Dermis blood vessel endothelial cell (primary cell): ENCODE measurements around the gene CNTRL. TPM values are rescaled to one million over a fixed set of nuclear protein-coding genes. Genes with fewer than 3 reads are reported as not detected.
"Not testable (repeated sequence)": the region's sequence is repeated elsewhere in the genome, so short reads cannot be mapped to it uniquely, and the experiment has no call there.

Experiments
- DNase-seq: peaks from one replicate; pipeline ENCODE4 v3.0.0; 2010
- total RNA-seq: library from RNA; depleted of rRNA; stranded (reverse); fragments of >200 nt; gene quantifications from 2 replicates; pipeline ENCODE4 v1.2.3, GENCODE V29; 2014

Gene CNTRL, protein sequence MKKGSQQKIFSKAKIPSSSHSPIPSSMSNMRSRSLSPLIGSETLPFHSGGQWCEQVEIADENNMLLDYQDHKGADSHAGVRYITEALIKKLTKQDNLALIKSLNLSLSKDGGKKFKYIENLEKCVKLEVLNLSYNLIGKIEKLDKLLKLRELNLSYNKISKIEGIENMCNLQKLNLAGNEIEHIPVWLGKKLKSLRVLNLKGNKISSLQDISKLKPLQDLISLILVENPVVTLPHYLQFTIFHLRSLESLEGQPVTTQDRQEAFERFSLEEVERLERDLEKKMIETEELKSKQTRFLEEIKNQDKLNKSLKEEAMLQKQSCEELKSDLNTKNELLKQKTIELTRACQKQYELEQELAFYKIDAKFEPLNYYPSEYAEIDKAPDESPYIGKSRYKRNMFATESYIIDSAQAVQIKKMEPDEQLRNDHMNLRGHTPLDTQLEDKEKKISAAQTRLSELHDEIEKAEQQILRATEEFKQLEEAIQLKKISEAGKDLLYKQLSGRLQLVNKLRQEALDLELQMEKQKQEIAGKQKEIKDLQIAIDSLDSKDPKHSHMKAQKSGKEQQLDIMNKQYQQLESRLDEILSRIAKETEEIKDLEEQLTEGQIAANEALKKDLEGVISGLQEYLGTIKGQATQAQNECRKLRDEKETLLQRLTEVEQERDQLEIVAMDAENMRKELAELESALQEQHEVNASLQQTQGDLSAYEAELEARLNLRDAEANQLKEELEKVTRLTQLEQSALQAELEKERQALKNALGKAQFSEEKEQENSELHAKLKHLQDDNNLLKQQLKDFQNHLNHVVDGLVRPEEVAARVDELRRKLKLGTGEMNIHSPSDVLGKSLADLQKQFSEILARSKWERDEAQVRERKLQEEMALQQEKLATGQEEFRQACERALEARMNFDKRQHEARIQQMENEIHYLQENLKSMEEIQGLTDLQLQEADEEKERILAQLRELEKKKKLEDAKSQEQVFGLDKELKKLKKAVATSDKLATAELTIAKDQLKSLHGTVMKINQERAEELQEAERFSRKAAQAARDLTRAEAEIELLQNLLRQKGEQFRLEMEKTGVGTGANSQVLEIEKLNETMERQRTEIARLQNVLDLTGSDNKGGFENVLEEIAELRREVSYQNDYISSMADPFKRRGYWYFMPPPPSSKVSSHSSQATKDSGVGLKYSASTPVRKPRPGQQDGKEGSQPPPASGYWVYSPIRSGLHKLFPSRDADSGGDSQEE (N-terminal part only)
- 15.1 and 22.0 TPM in 2 replicates for total RNA-seq

DNA sequence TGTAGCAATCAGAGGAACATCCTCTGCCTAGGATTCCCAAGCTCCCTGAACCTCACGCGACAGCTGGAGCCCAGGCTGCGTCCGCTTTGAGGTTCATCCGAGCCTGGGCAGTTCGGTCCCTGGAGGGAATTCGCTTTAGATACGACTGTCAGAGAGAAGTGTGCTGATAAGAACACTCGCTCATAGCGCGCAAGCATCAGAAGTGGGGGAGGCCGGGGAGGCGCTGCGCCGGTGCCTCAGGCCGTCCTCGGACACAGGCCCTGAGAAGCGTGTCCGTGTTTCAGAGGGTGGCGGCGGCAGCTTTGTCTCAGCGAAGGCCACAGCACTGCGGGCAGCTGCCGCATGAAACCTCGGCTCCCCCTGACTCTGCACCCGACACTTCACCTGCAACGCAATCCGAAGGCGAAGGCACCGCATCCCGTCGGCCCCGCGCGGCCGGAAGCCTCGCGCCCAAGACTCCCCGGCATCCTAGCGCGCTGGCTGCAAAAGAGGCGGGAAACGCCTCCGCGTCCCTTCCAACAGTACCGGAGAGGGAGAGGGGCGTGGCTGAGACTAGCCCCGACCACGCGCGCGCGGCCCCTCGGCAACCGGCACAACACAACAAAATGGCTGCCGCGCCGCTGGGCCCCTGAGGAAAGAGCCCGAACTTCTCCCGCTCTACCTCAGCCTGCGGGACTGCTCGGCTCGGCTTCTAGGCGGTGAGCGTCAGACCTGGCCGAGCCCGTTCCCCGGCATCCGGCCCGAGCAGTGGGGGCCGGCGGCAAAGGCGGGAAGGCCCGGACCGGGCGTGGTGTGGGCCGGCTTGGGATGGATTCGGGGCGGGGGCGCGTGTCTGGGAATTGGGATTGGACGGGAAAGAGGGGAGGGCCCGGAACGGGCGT lies at the start of gene CNTRL:
Gene CNTRL, plus strand, starts transcription at position 586 of the 881 bp plus-strand sequence. CDS start 13,372 bp downstream, outside the sequence.
- peak; percentile 88 for DNase-seq

DNA sequence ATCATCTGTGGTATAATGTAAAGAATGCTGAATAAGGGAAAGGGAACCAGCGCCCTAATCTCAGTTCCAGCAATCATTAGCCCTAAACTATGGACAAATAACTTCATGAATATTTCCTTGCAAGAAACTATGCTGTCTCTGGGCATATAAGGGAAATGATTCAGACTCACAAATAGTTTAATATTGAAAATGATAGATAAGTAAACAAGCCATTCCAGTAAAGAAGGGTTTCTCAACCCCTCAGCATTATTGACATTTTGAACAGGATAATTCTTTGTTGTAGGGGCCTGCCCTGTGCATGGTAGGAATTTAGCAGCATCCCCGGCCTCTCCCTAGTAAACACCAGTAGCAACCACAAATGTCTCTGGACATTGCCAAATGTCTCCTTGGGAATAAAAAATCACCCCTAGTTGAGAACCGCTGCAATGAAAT lies 48.5 kb upstream of the CNTRL start:
- no peak for DNase-seq

DNA sequence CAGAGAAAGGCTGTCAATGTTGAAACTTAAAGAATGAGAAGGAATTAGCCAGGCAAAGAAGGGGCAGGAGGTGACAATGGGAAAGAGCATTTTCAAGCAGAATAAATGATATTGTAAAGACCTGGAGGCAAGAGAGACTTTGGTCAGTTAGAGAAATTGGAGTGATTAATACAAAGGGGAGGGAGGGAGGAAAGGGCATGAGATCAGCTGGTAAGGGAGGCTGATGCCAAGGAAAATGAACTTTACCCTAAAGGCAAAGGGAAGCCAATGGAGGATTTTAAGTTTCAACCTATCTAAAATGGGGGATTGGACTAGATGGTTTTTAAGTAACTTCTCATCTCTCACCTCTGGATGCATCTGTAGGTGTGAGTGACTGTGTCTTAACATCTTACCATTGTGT lies 48.0 kb upstream of the CNTRL start:
- DNase-seq: no peak

DNA sequence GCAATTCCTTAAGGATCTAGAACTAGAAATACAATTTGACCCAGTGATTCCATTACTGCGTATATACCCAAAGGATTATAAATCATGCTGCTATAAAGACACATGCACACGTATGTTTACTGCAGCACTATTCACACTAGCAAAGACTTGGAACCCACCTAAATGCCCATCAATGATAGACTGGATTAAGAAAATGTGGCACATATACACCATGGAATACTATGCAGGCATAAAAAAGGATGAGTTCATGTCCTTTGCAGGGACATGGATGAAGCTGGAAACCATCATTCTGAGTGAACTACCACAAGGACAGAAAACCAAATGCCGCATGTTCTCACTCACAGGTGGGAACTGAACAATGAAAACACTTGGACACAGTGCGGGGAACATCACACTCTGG lies 46.5 kb upstream of the CNTRL start:
- not testable (repeated sequence) for DNase-seq

DNA sequence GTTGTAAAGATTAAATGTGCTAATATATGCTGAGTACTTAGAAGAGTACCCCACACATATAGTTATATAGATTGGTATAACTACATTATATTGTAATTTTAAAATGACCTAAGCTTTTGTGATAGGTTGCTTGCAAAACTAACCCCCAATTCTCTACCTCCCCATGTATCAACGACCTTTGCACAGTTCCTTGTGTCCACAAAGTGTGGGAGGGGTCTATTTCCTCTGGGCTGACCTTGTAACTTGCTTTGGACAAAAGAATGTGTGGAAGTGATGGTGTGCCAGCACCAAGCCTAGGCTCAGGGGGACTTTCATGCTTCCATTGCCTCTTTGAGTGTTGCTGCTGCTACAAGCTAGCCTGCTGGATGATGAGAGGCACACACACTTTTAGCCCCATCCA lies 45.3 kb upstream of the CNTRL start:
- DNase-seq: no peak

DNA sequence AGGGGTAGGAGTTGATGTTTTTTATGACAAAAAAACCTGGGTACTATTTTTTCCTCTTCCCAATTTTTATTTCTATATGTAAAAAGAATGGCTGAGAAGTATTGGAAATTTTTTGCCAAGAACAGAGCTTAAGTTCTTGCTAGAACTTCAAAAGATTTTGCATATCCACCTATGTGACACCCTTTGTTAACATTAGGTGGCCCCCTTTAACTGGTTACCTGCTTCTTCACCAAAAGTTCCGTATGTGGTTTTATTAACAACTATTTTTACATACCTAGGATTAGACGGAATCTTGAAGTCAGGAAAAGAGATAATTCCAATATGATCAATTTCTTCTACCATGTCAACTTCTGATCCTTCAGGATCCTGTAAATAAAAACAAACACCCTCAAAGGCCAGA lies 40.2 kb upstream of the CNTRL start:
- DNase-seq: no peak

DNA sequence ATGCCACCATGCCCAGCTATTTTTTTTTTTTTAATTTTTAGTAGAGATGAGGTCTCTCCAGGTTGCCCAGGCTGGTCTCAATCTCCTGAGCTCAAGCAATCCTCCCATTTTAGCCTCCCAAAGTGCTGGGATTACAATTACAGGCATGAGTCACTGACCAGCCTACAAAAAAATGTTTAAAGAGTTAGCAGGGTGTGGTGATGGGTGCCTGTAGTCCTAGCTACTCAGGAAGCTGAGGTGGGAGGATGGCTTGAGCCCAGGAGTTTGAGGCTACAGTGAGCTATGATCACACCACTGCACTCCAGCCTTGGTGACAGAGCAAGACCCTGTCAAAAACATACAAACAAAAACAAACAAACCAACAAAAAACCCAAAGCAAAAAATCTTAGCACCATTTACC lies 39.0 kb upstream of the CNTRL start:
- DNase-seq: not testable (repeated sequence)

DNA sequence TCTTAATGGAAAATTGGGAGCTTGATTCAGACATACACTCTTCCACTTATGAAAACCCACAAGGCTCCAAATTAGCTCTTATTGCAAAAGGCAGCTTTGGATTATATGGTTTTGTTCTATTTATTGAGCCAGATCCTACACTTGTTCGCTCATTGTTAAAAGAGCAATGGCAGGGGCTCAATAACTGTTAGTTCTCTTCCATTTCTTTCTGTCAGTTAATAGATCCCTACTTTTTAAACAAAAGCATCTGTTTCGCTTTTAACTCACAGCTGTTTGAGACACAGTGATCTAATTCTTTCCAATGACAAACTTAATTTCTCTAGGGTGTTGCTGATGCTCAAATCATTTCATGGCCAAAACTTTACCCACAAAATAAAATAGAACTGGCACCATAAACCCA lies 36.4 kb upstream of the CNTRL start:
- no peak for DNase-seq

DNA sequence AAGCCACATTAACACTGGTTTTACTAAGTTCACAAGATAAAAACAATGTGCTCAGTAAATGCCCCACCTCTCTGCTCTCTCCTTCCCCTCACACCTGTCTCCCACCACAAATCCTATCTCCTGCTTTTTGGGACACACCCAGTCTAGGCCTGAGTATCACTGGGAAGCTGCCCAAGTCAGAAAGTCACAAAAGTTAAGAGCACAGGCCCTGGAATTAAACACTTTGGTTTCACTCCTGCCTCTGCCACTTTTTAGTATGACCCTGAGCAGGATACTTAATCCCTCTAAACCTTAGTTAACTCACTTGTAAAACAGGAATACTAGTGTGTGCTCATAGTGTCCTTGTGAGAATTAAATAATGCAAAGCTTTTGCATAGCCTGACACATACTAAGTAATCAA lies 36.0 kb upstream of the CNTRL start:
- no peak for DNase-seq

DNA sequence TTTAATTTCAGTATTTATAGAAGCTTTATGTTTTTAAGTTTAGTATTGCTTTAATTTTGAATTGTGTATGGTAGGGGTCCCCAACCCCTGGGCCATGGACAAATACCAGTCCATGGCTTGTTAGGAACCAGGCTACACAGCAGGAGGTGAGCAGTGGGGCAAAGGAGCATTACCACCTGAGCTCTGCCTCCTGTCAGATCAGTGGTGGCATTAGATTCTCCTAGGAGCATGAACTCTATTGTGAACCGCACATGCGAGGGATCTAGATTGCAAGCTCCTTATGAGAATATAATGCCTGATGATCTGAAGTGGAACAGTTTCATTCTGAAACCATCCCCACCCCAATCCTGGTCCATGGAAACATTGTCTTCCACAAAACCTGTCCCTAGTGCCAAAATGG lies 26.6 kb upstream of the CNTRL start:
- no peak for DNase-seq

DNA sequence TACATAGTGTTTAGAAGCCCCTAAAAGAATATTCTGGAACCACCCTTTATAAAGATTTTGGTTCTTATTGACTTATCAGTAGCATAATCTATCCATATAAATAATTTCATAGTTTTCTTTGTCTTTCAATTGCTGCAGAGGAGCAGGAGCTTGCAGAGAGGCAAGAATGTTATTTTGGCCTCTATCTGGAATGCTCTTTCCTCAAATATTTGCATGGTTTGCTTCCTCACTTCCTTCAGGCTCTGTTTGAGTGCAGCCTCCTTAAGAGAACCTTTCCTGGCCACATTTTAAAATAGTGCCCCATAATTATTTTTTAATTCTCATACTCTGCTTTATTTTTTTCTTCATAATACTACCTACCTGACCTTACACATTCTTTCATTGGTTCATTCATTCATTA lies 26.1 kb upstream of the CNTRL start:
- DNase-seq: no peak

DNA sequence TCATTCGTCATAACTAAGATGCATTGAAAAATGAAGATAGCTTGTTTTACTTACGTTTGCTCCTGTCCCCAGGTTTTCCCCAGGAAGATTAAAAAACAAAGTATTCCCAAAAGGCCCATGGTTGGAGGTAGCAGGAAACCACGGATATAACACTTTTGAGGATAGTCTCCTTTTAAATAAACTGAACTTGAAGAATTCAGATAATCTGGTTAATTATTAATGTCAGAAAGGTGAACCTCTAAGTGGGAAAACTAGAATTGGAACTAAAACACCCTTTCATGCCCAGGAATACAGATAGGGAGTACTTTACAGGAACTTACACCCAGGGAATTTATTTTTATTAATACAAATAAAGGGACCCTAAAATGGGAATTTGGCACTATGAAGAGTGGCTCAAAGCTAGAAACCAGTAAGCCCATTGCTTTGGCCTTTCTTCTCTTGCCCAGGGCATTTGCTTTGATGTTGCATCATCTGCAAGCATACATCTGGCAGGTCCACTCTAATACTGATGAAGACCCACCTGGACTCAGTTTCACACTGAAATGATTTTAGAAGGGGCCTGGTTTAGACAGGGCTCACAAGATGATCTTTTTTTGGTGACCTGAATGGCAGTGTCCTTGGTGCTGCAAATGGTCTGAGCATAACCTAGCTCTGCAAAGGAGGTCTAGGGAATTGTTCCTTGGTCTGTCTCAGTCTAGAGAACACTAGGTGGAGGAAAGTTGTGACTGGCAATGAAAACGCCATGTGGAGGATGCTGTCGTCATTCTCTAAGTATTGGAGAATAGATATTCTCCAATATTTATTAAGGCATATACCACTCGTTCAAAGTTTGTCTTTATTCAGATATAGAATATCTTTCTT lies 24.4 kb upstream of the CNTRL start, which contains the start of gene C5:
Gene C5, minus strand, starts transcription at position 148 of the 861 bp plus-strand sequence. Its CDS starts 29 bp downstream, at position 119.
- DNase-seq: no peak

DNA sequence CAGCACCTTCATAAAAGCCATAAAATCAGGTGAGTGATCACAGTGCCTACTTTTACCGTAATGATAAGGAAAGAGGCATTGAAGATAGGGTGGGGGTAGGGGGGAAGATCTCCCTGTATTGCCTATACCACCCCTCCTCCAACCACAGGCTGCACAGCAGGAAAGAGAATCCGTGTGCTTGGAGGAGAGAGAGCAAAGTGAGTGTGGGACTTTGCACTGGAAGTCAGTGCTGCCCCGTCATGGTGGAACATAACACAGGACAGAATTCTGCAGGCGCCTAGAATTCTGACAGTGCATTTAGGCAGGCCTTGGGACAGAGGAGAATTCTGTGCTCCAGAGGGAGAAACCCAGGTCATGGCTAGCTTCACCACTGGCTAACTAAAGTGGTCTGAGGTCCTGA lies 21.2 kb upstream of the CNTRL start:
- no peak for DNase-seq

DNA sequence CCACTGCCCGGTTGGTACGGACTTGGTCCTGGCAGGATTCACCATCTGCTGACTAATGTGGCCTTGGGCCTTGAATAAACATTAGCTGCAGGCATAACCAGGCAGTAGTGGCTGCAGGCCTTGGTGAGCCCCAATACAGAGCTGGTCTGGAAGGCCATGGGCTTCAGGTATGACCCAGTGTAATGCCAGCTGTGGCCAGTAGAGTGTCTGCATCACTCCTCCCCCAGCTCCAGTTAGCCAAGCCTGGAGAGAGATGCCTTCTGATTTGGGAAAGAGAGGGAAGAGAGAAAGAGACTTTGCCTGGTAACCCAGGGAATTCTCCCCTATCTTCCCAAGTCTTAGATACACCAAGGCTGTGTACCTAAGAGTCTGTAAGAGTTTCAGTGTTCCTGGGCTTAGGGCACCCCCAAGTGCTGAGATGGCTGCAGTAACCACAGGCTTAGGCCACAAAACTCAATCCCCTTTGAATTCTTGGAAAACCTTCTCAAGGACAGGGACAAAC lies 19.1 kb upstream of the CNTRL start:
- DNase-seq: no peak

DNA sequence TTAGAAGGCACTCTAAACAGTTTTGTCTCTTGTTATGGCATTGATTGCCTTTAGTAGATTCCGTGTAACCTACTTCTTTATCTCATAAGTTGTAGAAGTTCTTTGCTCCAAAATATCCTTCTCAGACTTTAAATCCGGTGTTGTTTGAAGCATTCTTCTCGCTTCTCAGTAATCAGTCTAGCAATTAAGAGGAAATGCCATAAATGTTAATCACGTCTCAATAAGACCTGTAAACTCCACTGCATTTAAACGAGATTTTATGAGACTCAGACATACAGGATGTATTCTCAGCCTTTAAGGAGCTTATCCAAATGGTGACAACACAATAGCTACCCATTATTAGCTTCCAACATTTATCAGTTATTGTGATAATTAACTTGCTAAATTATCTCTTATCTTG lies 16.9 kb upstream of the CNTRL start:
- peak; percentile 50 for DNase-seq

DNA sequence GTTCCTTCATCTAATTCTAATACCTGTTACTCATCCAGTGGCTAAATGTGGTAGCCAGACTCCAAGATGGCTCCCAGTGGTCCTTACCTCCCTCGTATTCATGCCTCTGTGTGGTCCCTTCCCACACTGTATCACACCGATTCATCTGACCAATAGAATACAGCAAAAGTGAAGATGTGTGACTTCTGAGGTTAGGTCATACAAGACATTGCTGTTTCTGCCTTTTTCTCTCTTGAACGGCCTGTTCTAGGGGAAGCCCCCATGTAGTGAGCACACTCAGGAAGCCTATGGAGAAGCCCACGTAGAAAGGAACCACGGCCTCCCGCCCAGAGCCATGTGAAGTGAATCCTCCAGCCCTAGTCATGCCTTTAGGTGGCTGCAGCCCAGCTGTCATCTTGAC lies 15.2 kb upstream of the CNTRL start:
- DNase-seq: no peak

DNA sequence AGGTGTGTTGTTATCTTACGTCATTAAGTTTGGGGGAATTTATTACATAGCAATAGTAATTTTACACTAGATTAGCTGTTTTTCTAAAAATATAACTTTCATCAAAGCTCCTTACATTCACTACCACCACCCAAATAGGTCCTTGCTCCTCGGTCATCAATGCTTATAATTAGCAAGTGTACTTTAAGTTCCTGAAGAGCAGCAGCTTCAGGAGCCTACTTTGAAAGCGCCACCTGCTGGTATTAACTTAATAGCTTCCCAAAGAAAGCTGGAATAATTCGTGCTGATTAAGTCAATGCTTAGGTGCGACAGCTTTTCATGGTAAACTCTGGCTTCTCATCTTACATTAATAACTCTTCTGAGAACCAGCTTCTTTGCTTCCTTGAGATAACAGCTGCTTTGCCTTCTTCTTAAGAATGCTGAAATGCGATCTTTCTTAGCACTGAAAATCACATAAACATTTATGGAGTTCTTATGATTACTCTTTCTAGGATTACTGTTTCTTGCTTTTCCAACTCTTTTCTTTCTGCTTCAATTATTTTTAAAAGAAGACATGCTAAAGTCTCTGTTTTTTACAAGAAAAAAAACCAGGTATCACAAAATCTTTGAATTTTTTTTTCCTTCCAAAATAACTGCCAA lies 14.6 kb upstream of the CNTRL start:
- DNase-seq: peak; percentile 86

DNA sequence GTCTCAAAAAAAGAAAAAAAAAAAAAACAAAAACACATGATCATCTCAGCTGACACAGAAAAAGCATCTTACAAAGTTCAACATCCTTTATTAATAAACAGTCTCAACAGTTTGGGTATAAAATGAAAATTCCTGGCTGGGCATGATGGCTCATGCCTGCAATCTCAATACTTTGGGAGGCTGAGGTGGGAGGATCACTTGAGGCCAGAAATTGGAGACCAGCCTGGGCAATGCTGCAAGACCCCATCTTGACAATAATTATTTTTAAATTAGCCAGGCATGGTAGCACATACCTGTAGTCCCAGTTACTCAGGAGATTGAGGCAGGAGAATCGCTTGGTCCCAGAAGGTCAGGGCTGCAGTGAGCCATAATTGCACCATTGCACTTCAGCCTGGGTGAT lies 7.9 kb upstream of the CNTRL start:
- no peak for DNase-seq

DNA sequence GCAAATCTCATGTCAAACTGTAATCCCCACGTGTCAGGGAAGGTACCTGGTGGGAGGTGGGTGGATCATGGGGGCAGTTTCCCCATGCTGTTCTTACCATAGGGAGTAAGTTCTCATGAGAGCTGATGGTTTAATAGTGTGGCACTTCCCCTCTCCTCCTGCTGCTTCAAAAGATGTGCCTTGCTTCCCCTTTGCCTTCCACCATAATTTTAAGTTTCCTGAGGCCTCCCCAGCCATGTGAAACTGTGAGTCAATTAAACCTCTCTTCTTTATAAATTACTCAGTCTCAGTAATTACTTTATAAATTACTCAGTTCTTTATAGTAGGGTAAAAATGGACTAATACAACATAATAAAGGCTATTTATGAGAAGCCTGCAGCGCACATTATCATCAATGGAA lies 7.1 kb upstream of the CNTRL start:
- DNase-seq: no peak

DNA sequence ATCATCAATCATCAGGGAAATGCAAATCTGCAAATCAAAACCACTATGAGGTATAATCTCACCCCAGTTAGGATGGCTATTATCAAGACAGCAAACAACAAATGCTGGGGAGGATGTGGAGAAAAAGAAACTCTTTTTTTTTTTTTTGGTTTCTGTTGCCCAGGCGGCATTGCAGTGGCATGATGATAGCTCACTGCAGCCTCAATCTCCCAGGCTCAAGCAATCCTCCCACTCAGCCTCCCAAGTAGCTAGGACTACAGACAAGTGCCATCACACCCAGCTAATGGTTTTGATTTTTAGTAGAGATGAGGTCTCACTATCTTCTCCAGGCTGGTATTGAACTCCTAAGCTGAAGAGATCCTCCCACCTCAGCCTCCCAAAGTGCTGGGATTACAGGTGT lies 5.4 kb upstream of the CNTRL start:
- DNase-seq: no peak
